ENCODE data around the gene FBRSL1. TPM values are rescaled to one million over a fixed set of nuclear protein-coding genes. Genes with fewer than 3 reads are reported as not detected.

The FBRSL1 gene
- total and polyA plus RNA-seq, 2 of the 8 experiments (the other 6 are each of a cell fraction or from before 2014, with no cell fraction given): 18.4 to 109 TPM

- Histone ChIP-seq H3K27ac (ENCODE audit: low read depth, low read length) (no peak overlapping the region), H3K79me1 (ENCODE audit: low read depth, low read length) (no peaks in the 10 kb centered on the region), H3K4ac (replicated peaks; ENCODE audit: insufficient read length, low read depth, low read length) (no peak overlapping the region), H3K4me2 (ENCODE audit: insufficient read depth in 1 of 2, low read depth in 2 of 2, low read length in 2 of 2) (no peak overlapping the region), H4K20me1 (replicated peaks in 1 of 2; ENCODE audit: control insufficient read depth in 1 of 2, insufficient read depth in 2 of 2, low read length in 2 of 2) (peaks cover 5 to 6% of the 10 kb centered on the region in 2 experiments), H3K23ac (ENCODE audit: insufficient read length) (no peak overlapping the region), H3K27me3 (replicated peaks in 1 of 4; ENCODE audit: control insufficient read depth in 3 of 4, extremely low read depth in 1 of 4, insufficient read depth in 3 of 4, low read length in 3 of 4) (peaks cover 42 to 85% (median 76%) of the 10 kb centered on the region in 4 experiments), H4K91ac (replicated peaks; ENCODE audit: insufficient read length, low read length) (no peak overlapping the region), H3K4me1 (replicated peaks in 1 of 4; ENCODE audit: control insufficient read depth in 3 of 4, insufficient read depth in 4 of 4, low read length in 3 of 4) (peaks cover 0 to 9% (median 1%) of the 10 kb centered on the region in 4 experiments; a peak in 2 of 7 replicates), H3K18ac (ENCODE audit: extremely low read depth, low read length) (no peak overlapping the region), H2BK5ac (ENCODE audit: low read depth, low read length) (no peak overlapping the region), H2BK20ac (ENCODE audit: low read length) (no peak overlapping the region), H3K23me2 (ENCODE audit: low read depth, low read length) (peaks cover 10% of the 10 kb centered on the region; the same call in 1 of the 2 replicates), H3K36me3 (ENCODE audit: control insufficient read depth in 2 of 4, insufficient read depth in 4 of 4, low read length in 3 of 4) (no peaks in the 10 kb centered on the region), H2AK5ac (ENCODE audit: low read depth, low read length) (no peak overlapping the region), H3K9ac (replicated peaks in 1 of 4; ENCODE audit: extremely low read depth in 1 of 4, low read depth in 3 of 4, low read length in 3 of 4) (no peak overlapping the region), H3K9me3 (ENCODE audit: insufficient read depth in 2 of 2, low read depth in 1 of 2, low read length in 1 of 2) (no peaks in the 10 kb centered on the region), H3K56ac (replicated peaks; ENCODE audit: insufficient read length, low read depth, low read length) (no peak overlapping the region), H3K14ac (ENCODE audit: insufficient read length) (no peak overlapping the region), H2BK15ac (ENCODE audit: low read length) (no peak overlapping the region), H2BK12ac (ENCODE audit: low read depth, low read length) (no peak overlapping the region), H3K79me2 (ENCODE audit: control insufficient read depth in 1 of 2, insufficient read depth in 2 of 2, low read length in 2 of 2) (peaks cover 0 to 5% of the 10 kb centered on the region in 2 experiments; a peak in 3 of 4 replicates), H2BK120ac (replicated peaks; ENCODE audit: low read depth, low read length) (no peak overlapping the region), H2AFZ (ENCODE audit: low read length) (no peak overlapping the region), H4K5ac (ENCODE audit: insufficient read length, low read depth, low read length) (no peak overlapping the region), H4K8ac (ENCODE audit: extremely low read depth, insufficient read depth, low read length) (no peak overlapping the region), H3K4me3 (ENCODE audit: extremely low read depth in 1 of 4, insufficient read depth in 2 of 4, low read depth in 3 of 4, low read length in 4 of 4) (no peak overlapping the region)
- TF ChIP-seq SIRT6 (IDR thresholded peaks at IDR 0.05; ENCODE audit: low read length): no peak
- TF ChIP-seq EZH2 (IDR thresholded peaks at IDR 0.05; ENCODE audit: low read depth, low read length, severe bottlenecking): peak; percentile 0
- ChIA-PET CTCF (ENCODE audit: partially characterized antibody) (interaction anchor here (0.6 to 2.5 kb wide), 11 partner anchors 10 to 129 kb away, joined by 3 to 11 read pairs (median 4); no protein-coding TSS in a partner anchor), POLR2A (ENCODE audit: partially characterized antibody) (interaction anchor here (0.6 to 1.6 kb wide), 2 partner anchors 53 to 75 kb away, joined by 3 read pairs; no protein-coding TSS in a partner anchor)
- FAIRE-seq: no peak
- no peak for DNase-seq (ENCODE audit: low read depth in 1 of 2, low spot score in 2 of 2)
- WGBS, 2 experiments (ENCODE audit: extremely low coverage in 1 of 2, insufficient coverage in 1 of 2, insufficient read length in 1 of 2, insufficient replicate concordance in 2 of 2, low coverage in 1 of 2, low lambda C conversion rate in 2 of 2, missing lambda C conversion rate in 1 of 2): 72% methylated on average over 7 of the region's 8 CpGs; no CpG with 5 or more reads in 1 of the 2 experiments
These were observed 3.8 kb upstream of the FBRSL1 start for GRCh38 chr12:132486168-132486567.
